HepG2 (cell line): Measurements from ENCODE around the gene UBAC1. TPM values are rescaled to one million over a fixed set of nuclear protein-coding genes. Genes with fewer than 3 reads are reported as not detected.

Source experiments
- FOXJ3 ChIP-seq: sonication (generic); formaldehyde crosslinking; IDR thresholded peaks from 2 replicates; pipeline ENCODE4 v1.4.0; 2020; ENCODE audit warnings: missing genetic modification reagents, mild to moderate bottlenecking, borderline replicate concordance
- GLI4 ChIP-seq: sonication (generic); formaldehyde crosslinking; IDR thresholded peaks from 2 replicates; pipeline ENCODE4 v1.5.1; 2020; ENCODE audit warnings: missing genetic modification reagents, mild to moderate bottlenecking, moderate library complexity, borderline replicate concordance
- HNF4A ChIP-seq: sonication (generic); formaldehyde crosslinking; IDR thresholded peaks from 2 replicates; pipeline ENCODE4 v1.4.0; 2020; ENCODE audit warnings: missing genetic modification reagents
- HNRNPLL ChIP-seq: fragments of 200-400 bp; formaldehyde crosslinking; IDR thresholded peaks from 2 replicates; pipeline ENCODE4 v1.6.1; 2017; ENCODE audit warnings: mild to moderate bottlenecking, low read depth, low read length; ENCODE audit not compliant: poor library complexity, severe bottlenecking
- SCMH1 ChIP-seq: sonication (generic); formaldehyde crosslinking; IDR thresholded peaks from 2 replicates; pipeline ENCODE4 v1.9.0; 2021; ENCODE audit warnings: missing genetic modification reagents, mild to moderate bottlenecking, borderline replicate concordance
- SUZ12 ChIP-seq: fragments of 150-350 bp; IDR thresholded peaks from 2 replicates; pipeline ENCODE4 v1.6.1; 2014; ENCODE audit warnings: low read depth, low read length
- TBX3 ChIP-seq: fragments of 450-650 bp; IDR thresholded peaks from 2 replicates; pipeline ENCODE4 v1.6.1; 2017; ENCODE audit warnings: antibody characterized with exemption, mild to moderate bottlenecking, inconsistent platforms, borderline replicate concordance
- THYN1 ChIP-seq: sonication (generic); formaldehyde crosslinking; IDR thresholded peaks from 2 replicates; pipeline ENCODE4 v1.8.1; 2023; ENCODE audit warnings: low read depth, mild to moderate bottlenecking, moderate library complexity, missing genetic modification reagents, borderline replicate concordance
- TOPORS ChIP-seq: sonication (generic); formaldehyde crosslinking; IDR thresholded peaks from 2 replicates; pipeline ENCODE4 v1.8.0; 2023; ENCODE audit warnings: mild to moderate bottlenecking, missing genetic modification reagents
- ZFP37 ChIP-seq: sonication (generic); formaldehyde crosslinking; IDR thresholded peaks from 2 replicates; pipeline ENCODE4 v1.4.0; 2020; ENCODE audit warnings: missing genetic modification reagents, borderline replicate concordance
- ZNF598 ChIP-seq: sonication (generic); formaldehyde crosslinking; IDR thresholded peaks from 2 replicates; pipeline ENCODE4 v1.5.1; 2020; ENCODE audit warnings: mild to moderate bottlenecking, missing genetic modification reagents, borderline replicate concordance
- ZNF766 ChIP-seq: sonication (generic); formaldehyde crosslinking; IDR thresholded peaks from 2 replicates; pipeline ENCODE4 v1.5.0; 2020; ENCODE audit warnings: missing genetic modification reagents, borderline replicate concordance
- ZNF782 ChIP-seq: sonication (generic); formaldehyde crosslinking; IDR thresholded peaks from 2 replicates; pipeline ENCODE4 v1.4.0; 2020; ENCODE audit warnings: missing genetic modification reagents, mild to moderate bottlenecking, borderline replicate concordance
- ZSCAN20 ChIP-seq: sonication (generic); formaldehyde crosslinking; IDR thresholded peaks from 2 replicates; pipeline ENCODE4 v1.4.0; 2020; ENCODE audit warnings: missing genetic modification reagents, mild to moderate bottlenecking, borderline replicate concordance
- ZSCAN21 ChIP-seq: sonication (generic); formaldehyde crosslinking; IDR thresholded peaks from 2 replicates; pipeline ENCODE4 v1.8.0; 2022; ENCODE audit warnings: mild to moderate bottlenecking, missing genetic modification reagents, moderate library complexity, borderline replicate concordance
- polyA plus RNA-seq, 8 experiments: library from polyadenylated mRNA; depleted of rRNA in 3 of 8; stranded (reverse) in 7 of 8; unstranded in 1 of 8; fragments of >200 nt; fragmentation: Illumina TruSeq in 4 of 8; extraction: Trizol in 4 of 8; gene quantifications; 2 replicates each; pipeline versions ENCODE4 v1.2.1 to v1.2.3, GENCODE V29; 2011 to 2016; ENCODE audit warnings: low read depth in 4 of 8, missing spikeins in 1 of 8, mixed read lengths in 1 of 8; ENCODE audit not compliant: insufficient read depth in 1 of 8
- total RNA-seq, 5 experiments: library from RNA; depleted of rRNA; stranded (reverse); fragments of >200 nt; fragmentation: Illumina TruSeq; extraction: Trizol; gene quantifications; 2 replicates each; pipeline ENCODE4 v1.2.3, GENCODE V29; 2016; ENCODE audit warnings: low read depth in 1 of 5
- TF ChIP-seq, protein P1 (sequence below): sonication (generic); formaldehyde crosslinking; IDR thresholded peaks from 2 replicates; pipeline ENCODE4 v1.8.1; 2023; ENCODE audit warnings: missing genetic modification reagents, inconsistent platforms, borderline replicate concordance
- TF ChIP-seq, protein P2 (sequence below): IDR thresholded peaks from 2 replicates; pipeline ENCODE4 v1.4.0; 2020; ENCODE audit warnings: mild to moderate bottlenecking, missing genetic modification reagents
- TF ChIP-seq, protein P3 (sequence below): IDR thresholded peaks from 2 replicates; pipeline ENCODE4 v1.6.1; 2016; ENCODE audit warnings: low read depth
- TF ChIP-seq, protein P4 (sequence below): sonication (generic); formaldehyde crosslinking; IDR thresholded peaks from 2 replicates; pipeline ENCODE4 v1.4.0; 2020; ENCODE audit warnings: missing genetic modification reagents; ENCODE audit errors: not compliant biosample characterization

Gene UBAC1
- total and polyA plus RNA-seq, 2 of the 13 experiments (the other 11 are each of a cell fraction or from before 2014, with no cell fraction given), result 32.2 to 34.1 TPM

DNA sequence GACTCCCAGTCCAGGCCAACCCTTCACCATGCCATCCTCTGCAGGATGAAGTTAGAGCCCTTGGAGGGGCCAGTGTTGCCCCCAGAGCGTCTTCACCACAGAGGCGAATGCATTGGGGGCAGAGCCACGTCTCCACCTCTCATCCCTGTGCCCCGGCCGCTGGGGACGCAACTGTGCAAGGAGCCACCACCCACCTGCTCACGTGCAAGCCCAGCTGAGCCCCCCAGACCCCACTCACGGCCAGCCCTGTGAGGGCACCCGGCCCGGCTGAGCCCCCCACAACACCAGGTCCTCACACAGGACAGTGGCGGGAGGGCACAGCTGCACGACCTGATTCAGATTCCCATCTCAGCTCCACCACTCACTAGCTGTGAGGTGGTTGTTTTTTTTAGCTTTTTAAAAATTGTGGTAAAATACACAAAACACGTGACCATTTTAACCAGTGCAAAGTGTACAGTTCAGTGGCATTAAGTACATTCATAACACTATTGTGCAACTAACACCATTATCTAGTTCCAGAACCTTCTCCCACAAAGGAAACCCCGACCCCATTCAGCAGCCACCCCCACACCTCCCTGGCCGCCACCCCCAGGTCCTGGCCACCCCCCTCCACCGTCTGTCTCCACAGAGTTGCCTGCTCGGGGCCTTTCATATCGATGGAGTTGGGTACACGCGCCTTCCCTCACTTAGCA, 33.5 kb upstream of the UBAC1 start (continued):
- TF ChIP-seq, protein P1, sequence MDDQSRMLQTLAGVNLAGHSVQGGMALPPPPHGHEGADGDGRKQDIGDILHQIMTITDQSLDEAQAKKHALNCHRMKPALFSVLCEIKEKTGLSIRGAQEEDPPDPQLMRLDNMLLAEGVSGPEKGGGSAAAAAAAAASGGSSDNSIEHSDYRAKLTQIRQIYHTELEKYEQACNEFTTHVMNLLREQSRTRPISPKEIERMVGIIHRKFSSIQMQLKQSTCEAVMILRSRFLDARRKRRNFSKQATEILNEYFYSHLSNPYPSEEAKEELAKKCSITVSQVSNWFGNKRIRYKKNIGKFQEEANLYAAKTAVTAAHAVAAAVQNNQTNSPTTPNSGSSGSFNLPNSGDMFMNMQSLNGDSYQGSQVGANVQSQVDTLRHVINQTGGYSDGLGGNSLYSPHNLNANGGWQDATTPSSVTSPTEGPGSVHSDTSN, result no peak
- TF ChIP-seq FOXJ3 (CRISPR knock-in tag) (0 out of 2 replicates have a peak, but pooled peaks have one; percentile 7), ZNF782 (peak; percentile 82; the same call in 1 of the 2 replicates), GLI4 (CRISPR knock-in tag) (no peak), TBX3 (no peak), ZSCAN20 (no peak), ZNF766 (0 out of 2 replicates have a peak, but pooled peaks have one; percentile 36), ZSCAN21 (CRISPR knock-in tag) (no peak), THYN1 (CRISPR knock-in tag) (no peak), HNRNPLL (no peak), HNF4A (CRISPR knock-in tag) (peak; percentile 59), SCMH1 (no peak), ZNF598 (CRISPR knock-in tag) (0 out of 2 replicates have a peak, but pooled peaks have one; percentile 37), ZFP37 (CRISPR knock-in tag) (no peak), SUZ12 (no peak), TOPORS (CRISPR knock-in tag) (no peak)
- TF ChIP-seq, protein P2, sequence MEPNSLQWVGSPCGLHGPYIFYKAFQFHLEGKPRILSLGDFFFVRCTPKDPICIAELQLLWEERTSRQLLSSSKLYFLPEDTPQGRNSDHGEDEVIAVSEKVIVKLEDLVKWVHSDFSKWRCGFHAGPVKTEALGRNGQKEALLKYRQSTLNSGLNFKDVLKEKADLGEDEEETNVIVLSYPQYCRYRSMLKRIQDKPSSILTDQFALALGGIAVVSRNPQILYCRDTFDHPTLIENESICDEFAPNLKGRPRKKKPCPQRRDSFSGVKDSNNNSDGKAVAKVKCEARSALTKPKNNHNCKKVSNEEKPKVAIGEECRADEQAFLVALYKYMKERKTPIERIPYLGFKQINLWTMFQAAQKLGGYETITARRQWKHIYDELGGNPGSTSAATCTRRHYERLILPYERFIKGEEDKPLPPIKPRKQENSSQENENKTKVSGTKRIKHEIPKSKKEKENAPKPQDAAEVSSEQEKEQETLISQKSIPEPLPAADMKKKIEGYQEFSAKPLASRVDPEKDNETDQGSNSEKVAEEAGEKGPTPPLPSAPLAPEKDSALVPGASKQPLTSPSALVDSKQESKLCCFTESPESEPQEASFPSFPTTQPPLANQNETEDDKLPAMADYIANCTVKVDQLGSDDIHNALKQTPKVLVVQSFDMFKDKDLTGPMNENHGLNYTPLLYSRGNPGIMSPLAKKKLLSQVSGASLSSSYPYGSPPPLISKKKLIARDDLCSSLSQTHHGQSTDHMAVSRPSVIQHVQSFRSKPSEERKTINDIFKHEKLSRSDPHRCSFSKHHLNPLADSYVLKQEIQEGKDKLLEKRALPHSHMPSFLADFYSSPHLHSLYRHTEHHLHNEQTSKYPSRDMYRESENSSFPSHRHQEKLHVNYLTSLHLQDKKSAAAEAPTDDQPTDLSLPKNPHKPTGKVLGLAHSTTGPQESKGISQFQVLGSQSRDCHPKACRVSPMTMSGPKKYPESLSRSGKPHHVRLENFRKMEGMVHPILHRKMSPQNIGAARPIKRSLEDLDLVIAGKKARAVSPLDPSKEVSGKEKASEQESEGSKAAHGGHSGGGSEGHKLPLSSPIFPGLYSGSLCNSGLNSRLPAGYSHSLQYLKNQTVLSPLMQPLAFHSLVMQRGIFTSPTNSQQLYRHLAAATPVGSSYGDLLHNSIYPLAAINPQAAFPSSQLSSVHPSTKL (CRISPR knock-in tag), result no peak
- TF ChIP-seq, protein P3, sequence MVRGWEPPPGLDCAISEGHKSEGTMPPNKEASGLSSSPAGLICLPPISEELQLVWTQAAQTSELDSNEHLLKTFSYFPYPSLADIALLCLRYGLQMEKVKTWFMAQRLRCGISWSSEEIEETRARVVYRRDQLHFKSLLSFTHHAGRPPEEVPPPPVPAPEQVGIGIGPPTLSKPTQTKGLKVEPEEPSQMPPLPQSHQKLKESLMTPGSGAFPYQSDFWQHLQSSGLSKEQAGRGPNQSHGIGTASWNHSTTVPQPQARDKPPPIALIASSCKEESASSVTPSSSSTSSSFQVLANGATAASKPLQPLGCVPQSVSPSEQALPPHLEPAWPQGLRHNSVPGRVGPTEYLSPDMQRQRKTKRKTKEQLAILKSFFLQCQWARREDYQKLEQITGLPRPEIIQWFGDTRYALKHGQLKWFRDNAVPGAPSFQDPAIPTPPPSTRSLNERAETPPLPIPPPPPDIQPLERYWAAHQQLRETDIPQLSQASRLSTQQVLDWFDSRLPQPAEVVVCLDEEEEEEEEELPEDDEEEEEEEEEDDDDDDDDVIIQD, result peak; percentile 1; the same call in 1 of the 2 replicates
- TF ChIP-seq, protein P4, sequence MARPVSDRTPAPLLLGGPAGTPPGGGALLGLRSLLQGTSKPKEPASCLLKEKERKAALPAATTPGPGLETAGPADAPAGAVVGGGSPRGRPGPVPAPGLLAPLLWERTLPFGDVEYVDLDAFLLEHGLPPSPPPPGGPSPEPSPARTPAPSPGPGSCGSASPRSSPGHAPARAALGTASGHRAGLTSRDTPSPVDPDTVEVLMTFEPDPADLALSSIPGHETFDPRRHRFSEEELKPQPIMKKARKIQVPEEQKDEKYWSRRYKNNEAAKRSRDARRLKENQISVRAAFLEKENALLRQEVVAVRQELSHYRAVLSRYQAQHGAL, result no peak
